Left forelimb (tissue), 1 donor: ENCODE measurements around the gene FBLN2.
"Not testable (repeated sequence)": the region's sequence is repeated elsewhere in the genome, so short reads cannot be mapped to it uniquely, and the experiment has no call there.

Experiments used
- DNase-seq: peaks from one replicate; pipeline ENCODE4 v3.0.0-alpha.2; 2018; ENCODE audit warnings: low spot score

The FBLN2 gene

GRCh38 chr3:13549623-13550422 lies 898 bp downstream of the FBLN2 start:
- DNase-seq, result no peak

- DNase-seq, result no peak
Measured at GRCh38 chr3:13550423-13550690, 1.4 kb downstream of the FBLN2 start.

GRCh38 chr3:13550791-13551360 lies 2.0 kb downstream of the FBLN2 start:
- no peak for DNase-seq

- no peak for DNase-seq
Measured at GRCh38 chr3:13552857-13553652, 4.1 kb downstream of the FBLN2 start.

GRCh38 chr3:13553686-13554085 lies 4.8 kb downstream of the FBLN2 start:
- no peak for DNase-seq

- no peak for DNase-seq
Measured at GRCh38 chr3:13555753-13556152, 6.8 kb downstream of the FBLN2 start.

- no peak for DNase-seq
Measured at GRCh38 chr3:13556207-13556606, 7.3 kb downstream of the FBLN2 start.

- DNase-seq, result no peak
Measured at GRCh38 chr3:13556917-13557316, 8.0 kb downstream of the FBLN2 start.

- DNase-seq, result no peak
Measured at GRCh38 chr3:13557417-13557816, 8.5 kb downstream of the FBLN2 start.

GRCh38 chr3:13557926-13558325 lies 9.0 kb downstream of the FBLN2 start:
- no peak for DNase-seq

- no peak for DNase-seq
Measured at GRCh38 chr3:13558651-13559050, 9.7 kb downstream of the FBLN2 start.

GRCh38 chr3:13559764-13560525 lies 11.0 kb downstream of the FBLN2 start:
- DNase-seq, result no peak

- DNase-seq, result no peak
Measured at GRCh38 chr3:13561376-13561775, 12.5 kb downstream of the FBLN2 start.

- no peak for DNase-seq
Measured at GRCh38 chr3:13561967-13562366, 13.0 kb downstream of the FBLN2 start.

- not testable (repeated sequence) for DNase-seq
Measured at GRCh38 chr3:13562421-13562820, 13.5 kb downstream of the FBLN2 start.

- DNase-seq, result no peak
Measured at GRCh38 chr3:13563321-13563720, 14.4 kb downstream of the FBLN2 start.

GRCh38 chr3:13563911-13564310 lies 15.0 kb downstream of the FBLN2 start:
- DNase-seq, result no peak

- DNase-seq, result no peak
Measured at GRCh38 chr3:13564751-13565560, 16.0 kb downstream of the FBLN2 start.

- no peak for DNase-seq
Measured at GRCh38 chr3:13565581-13566452, 16.9 kb downstream of the FBLN2 start.

GRCh38 chr3:13566453-13566748 lies 17.5 kb downstream of the FBLN2 start:
- no peak for DNase-seq

GRCh38 chr3:13566769-13567310 lies 17.9 kb downstream of the FBLN2 start:
- DNase-seq, result no peak
